A673 (cell line): ENCODE measurements around the gene GJA10. TPM values are rescaled to one million over a fixed set of nuclear protein-coding genes. Genes with fewer than 3 reads are reported as not detected.
"Not testable (repeated sequence)": the region's sequence is repeated elsewhere in the genome, so short reads cannot be mapped to it uniquely, and the experiment has no call there.

Source experiments
- Bru-seq: library from RNA; stranded (reverse); fragments of 400-500 nt; gene quantifications from one replicate; lab custom pipeline; 2021; lab: Mats Ljungman, UMichigan
- BruChase-seq, 2 experiments: library from RNA; stranded (reverse); fragments of 400-500 nt; gene quantifications; one replicate each; lab custom pipeline; 2021; lab: Mats Ljungman, UMichigan
- BruUV-seq: library from RNA; stranded (reverse); fragments of 400-500 nt; replicated peaks from 2 replicates; lab custom pipeline; 2021; lab: Mats Ljungman, UMichigan
- CTCF ChIA-PET: fragments of 300-600 bp; sonication (Branson Sonifier 250); formaldehyde crosslinking; loops from one replicate; lab custom pipeline; 2022; ENCODE audit warnings: antibody characterized with exemption; lab: Charles Lee
- POLR2A ChIA-PET: fragments of 300-600 bp; sonication (Branson Sonifier 250); formaldehyde crosslinking; loops from one replicate; lab custom pipeline; 2022; ENCODE audit warnings: antibody characterized with exemption; ENCODE audit not compliant: low non-redundant PET; lab: Charles Lee
- DNase-seq: peaks from one replicate; pipeline ENCODE4 v3.0.0-alpha.2; 2015; ENCODE audit warnings: low spot score
- H3K27ac ChIP-seq: fragments of 200-600 bp; sonication (generic); 2 replicates; pipeline ENCODE4 v1.5.1; 2016; ENCODE audit warnings: mixed run types, low read depth, mild to moderate bottlenecking, mixed read lengths, antibody characterized with exemption, low read length; ENCODE audit not compliant: poor library complexity, severe bottlenecking
- H3K27me3 ChIP-seq: fragments of 200-600 bp; sonication (generic); replicated peaks from 2 replicates; pipeline ENCODE4 v1.6.1; 2017; ENCODE audit warnings: mixed run types, low read depth, mild to moderate bottlenecking, mixed read lengths, antibody characterized with exemption, low read length; ENCODE audit not compliant: insufficient read depth, poor library complexity
- H3K36me3 ChIP-seq: fragments of 200-600 bp; sonication (generic); 2 replicates; pipeline ENCODE4 v1.6.1; 2016; ENCODE audit warnings: mixed run types, mild to moderate bottlenecking, mixed read lengths, antibody characterized with exemption, low read length; ENCODE audit not compliant: insufficient read depth, poor library complexity, severe bottlenecking
- H3K4me1 ChIP-seq: fragments of 200-600 bp; sonication (generic); 2 replicates; pipeline ENCODE4 v1.6.1; 2017; ENCODE audit warnings: mixed run types, mild to moderate bottlenecking, mixed read lengths, antibody characterized with exemption, low read length; ENCODE audit not compliant: insufficient read depth, poor library complexity, severe bottlenecking
- H3K4me3 ChIP-seq: fragments of 200-600 bp; sonication (generic); 2 replicates; pipeline ENCODE4 v1.5.1; 2016; ENCODE audit warnings: low read depth, mixed run types, mild to moderate bottlenecking, mixed read lengths, low read length; ENCODE audit not compliant: poor library complexity, severe bottlenecking
- H3K9me3 ChIP-seq: fragments of 200-600 bp; sonication (generic); 2 replicates; pipeline ENCODE4 v1.6.1; 2016; ENCODE audit warnings: mixed run types, low read depth, mild to moderate bottlenecking, mixed read lengths, antibody characterized with exemption, low read length; ENCODE audit not compliant: poor library complexity, severe bottlenecking
- EZH2 ChIP-seq: fragments of 200-600 bp; sonication (generic); IDR thresholded peaks from 2 replicates; pipeline ENCODE4 v1.6.1; 2017; ENCODE audit warnings: borderline replicate concordance, low read depth, mild to moderate bottlenecking, mixed read lengths, antibody characterized with exemption, low read length; ENCODE audit not compliant: poor library complexity, severe bottlenecking
- intact Hi-C: fragments of 100-400 bp; cut with micrococcal nuclease; formaldehyde crosslinking; loops from one replicate; pipeline ENCODE4 v1.10.0; 2022; ENCODE audit not compliant: unreplicated experiment
- long read RNA-seq: library from polyadenylated mRNA; stranded (forward); transcript quantifications from one replicate; pipeline ENCODE4 v2.0.0, GENCODE V29; 2022
- total RNA-seq: library from RNA; stranded (reverse); gene quantifications from 2 replicates; pipeline ENCODE4 v1.2.3, GENCODE V29; 2021
- TF ChIP-seq, protein P1 (sequence below): fragments of 300-800, 200-600 bp; sonication (generic); conservative IDR thresholded peaks from 2 replicates; pipeline ENCODE4 v1.5.1; 2017; ENCODE audit warnings: low read depth, mild to moderate bottlenecking, antibody characterized with exemption, low read length, moderate library complexity, mixed read lengths

Gene GJA10
- total RNA-seq (not detected in 2 replicates), Bru-seq, nascent RNA (not detected), BruChase-seq, experiment 1, labeled RNA remaining after a 2-hour chase (not detected), BruChase-seq, experiment 2, labeled RNA remaining after a 6-hour chase (percentile 3 among the genes with signal in this experiment)
- long read RNA-seq, result 0 reads

GRCh38 chr6:89894169-89894568 is at the start of gene GJA10:
GJA10 (plus strand) TSS chr6:89894469; CDS start chr6:89894469, 0 bp downstream.
- H3K27me3 ChIP-seq, result peaks cover 12% of the 10 kb centered on the region
- H3K27ac ChIP-seq, result no peak within 1 kb of the TSS
- DNase-seq, result no peak
- H3K4me1 ChIP-seq, result no peaks in the 10 kb centered on the region
- intact Hi-C loops, result no loop called here
- no peaks in the 10 kb centered on the region for H3K36me3 ChIP-seq
- CTCF ChIA-PET, result no interaction called here
- H3K4me3 ChIP-seq, result no peak within 1 kb of the TSS
- TF ChIP-seq, protein P1, sequence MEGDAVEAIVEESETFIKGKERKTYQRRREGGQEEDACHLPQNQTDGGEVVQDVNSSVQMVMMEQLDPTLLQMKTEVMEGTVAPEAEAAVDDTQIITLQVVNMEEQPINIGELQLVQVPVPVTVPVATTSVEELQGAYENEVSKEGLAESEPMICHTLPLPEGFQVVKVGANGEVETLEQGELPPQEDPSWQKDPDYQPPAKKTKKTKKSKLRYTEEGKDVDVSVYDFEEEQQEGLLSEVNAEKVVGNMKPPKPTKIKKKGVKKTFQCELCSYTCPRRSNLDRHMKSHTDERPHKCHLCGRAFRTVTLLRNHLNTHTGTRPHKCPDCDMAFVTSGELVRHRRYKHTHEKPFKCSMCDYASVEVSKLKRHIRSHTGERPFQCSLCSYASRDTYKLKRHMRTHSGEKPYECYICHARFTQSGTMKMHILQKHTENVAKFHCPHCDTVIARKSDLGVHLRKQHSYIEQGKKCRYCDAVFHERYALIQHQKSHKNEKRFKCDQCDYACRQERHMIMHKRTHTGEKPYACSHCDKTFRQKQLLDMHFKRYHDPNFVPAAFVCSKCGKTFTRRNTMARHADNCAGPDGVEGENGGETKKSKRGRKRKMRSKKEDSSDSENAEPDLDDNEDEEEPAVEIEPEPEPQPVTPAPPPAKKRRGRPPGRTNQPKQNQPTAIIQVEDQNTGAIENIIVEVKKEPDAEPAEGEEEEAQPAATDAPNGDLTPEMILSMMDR, result no peak
- no peak for TF ChIP-seq EZH2
- POLR2A ChIA-PET, result no interaction called here
- H3K9me3 ChIP-seq, result no peaks in the 10 kb centered on the region
- BruUV-seq, result no TSS peak

DNA sequence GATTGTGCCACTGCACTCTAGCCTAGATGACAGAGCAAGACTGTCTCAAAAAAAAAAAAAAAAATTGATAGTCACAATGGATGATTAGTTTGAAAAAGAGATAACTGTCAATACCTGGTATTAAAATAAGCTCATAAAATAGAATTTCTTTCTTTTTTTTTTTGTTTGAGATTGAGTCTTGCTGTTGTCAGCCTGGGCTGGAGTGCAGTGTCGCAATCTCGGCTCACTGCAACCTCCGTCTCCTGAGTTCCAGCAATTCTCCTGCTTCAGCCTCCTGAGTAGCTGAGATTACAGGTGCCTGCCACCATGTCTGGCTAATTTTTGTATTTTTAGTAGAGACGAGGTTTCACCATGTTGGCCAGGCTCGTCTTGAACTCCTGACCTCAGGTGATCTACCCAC is 46.8 kb upstream of the GJA10 start:
- DNase-seq, H3K4me3 ChIP-seq, POLR2A ChIA-PET, H3K4me1 ChIP-seq, H3K9me3 ChIP-seq, BruUV-seq, intact Hi-C loops, H3K27me3 ChIP-seq, CTCF ChIA-PET, H3K36me3 ChIP-seq, H3K27ac ChIP-seq: not testable (repeated sequence)

GRCh38 chr6:89853068-89853467 is 41.2 kb upstream of the GJA10 start:
- peaks cover 52% of the 10 kb centered on the region for H3K36me3 ChIP-seq
- no peak overlapping the region for H3K27ac ChIP-seq
- CTCF ChIA-PET, result no interaction called here
- no peaks in the 10 kb centered on the region for H3K9me3 ChIP-seq
- POLR2A ChIA-PET, result no interaction called here
- DNase-seq, result no peak
- TF ChIP-seq, protein P1, result no peak
- TF ChIP-seq EZH2, result no peak
- H3K27me3 ChIP-seq, result no peaks in the 10 kb centered on the region
- no peaks in the 10 kb centered on the region for H3K4me1 ChIP-seq
- no TSS peak for BruUV-seq
- no peak overlapping the region for H3K4me3 ChIP-seq
- intact Hi-C loops, result no loop called here

DNA sequence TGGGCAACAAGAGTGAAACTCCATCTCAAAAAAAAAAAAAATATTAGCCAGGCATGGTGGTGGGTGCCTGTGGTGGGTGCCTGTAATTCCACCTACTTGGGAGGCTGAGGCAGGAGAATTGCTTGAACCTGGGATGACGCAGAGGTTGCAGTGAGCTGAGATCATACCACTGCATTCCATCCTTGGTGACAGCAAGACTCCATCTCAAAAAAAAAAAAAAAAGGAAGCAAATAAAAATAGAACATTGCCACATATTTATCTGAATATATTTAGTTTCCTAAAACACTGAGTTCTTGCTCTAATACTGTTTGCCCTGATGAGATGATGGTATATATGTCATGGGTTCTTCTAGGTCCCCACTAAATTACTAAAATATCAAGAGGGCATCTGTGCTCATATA is 36.2 kb upstream of the GJA10 start:
- TF ChIP-seq, protein P1, result no peak
- TF ChIP-seq EZH2, result no peak
- ChIA-PET POLR2A (no interaction called here), CTCF (no interaction called here)
- no TSS peak for BruUV-seq
- intact Hi-C loops, result no loop called here
- H3K27me3 ChIP-seq, result no peaks in the 10 kb centered on the region
- DNase-seq, result no peak
- no peaks in the 10 kb centered on the region for H3K9me3 ChIP-seq
- H3K4me3 ChIP-seq, result no peak overlapping the region
- peaks cover 88% of the 10 kb centered on the region for H3K36me3 ChIP-seq
- H3K27ac ChIP-seq, result no peak overlapping the region
- no peaks in the 10 kb centered on the region for H3K4me1 ChIP-seq
